Lower lobe of right lung (tissue), 2 donors: ENCODE measurements around the gene P2RY11. TPM values are rescaled to one million over a fixed set of nuclear protein-coding genes. Genes with fewer than 3 reads are reported as not detected.

Experiments
- ATAC-seq, 2 donors: fragments of 200-7000 bp; cut with Tn5 transposase; one replicate each; pipeline ENCODE4 v1.9.1; 2020 to 2022; ENCODE audit warnings: mild to moderate bottlenecking in 2 of 2, moderate library complexity in 2 of 2
- DNase-seq: peaks from one replicate; pipeline ENCODE4 v3.0.0-alpha.2; 2020
- H3K27ac ChIP-seq: fragments of 200-600 bp; one replicate; pipeline ENCODE4 v1.8.0; 2022
- H3K27me3 ChIP-seq: fragments of 200-600 bp; one replicate; pipeline ENCODE4 v1.8.0; 2022; ENCODE audit warnings: low read depth
- H3K36me3 ChIP-seq: fragments of 200-600 bp; one replicate; pipeline ENCODE4 v1.8.0; 2022; ENCODE audit warnings: mild to moderate bottlenecking
- H3K4me1 ChIP-seq: fragments of 200-600 bp; one replicate; pipeline ENCODE4 v1.8.0; 2022
- H3K4me3 ChIP-seq: fragments of 200-600 bp; one replicate; pipeline ENCODE4 v1.8.0; 2022; ENCODE audit warnings: mild to moderate bottlenecking
- H3K9me3 ChIP-seq: fragments of 200-600 bp; one replicate; pipeline ENCODE4 v1.8.0; 2022
- intact Hi-C: fragments of 100-400 bp; cut with DNase I; formaldehyde crosslinking; loops from one replicate; pipeline ENCODE4 v1.11.0; 2022
- total RNA-seq: library from RNA; stranded (reverse); fragmentation: NEBNext Ultra II Directional; extraction: Animal tissue kit (Norgen Biotek cat#: 25700); gene quantifications from one replicate; pipeline ENCODE4 v1.2.1, GENCODE V29; 2021
- TF ChIP-seq, protein P1 (sequence below): fragments of 200-600 bp; IDR thresholded peaks from one replicate; pipeline ENCODE4 v1.8.0; 2022; ENCODE audit warnings: antibody characterized with exemption, mild to moderate bottlenecking
- donor health status: DM: no; HTN: yes; CAD: no; lungs with severe emphysema.

P2RY11 gene
- total RNA-seq, 1 donor from 2014 or later, result 15.6 TPM

DNA sequence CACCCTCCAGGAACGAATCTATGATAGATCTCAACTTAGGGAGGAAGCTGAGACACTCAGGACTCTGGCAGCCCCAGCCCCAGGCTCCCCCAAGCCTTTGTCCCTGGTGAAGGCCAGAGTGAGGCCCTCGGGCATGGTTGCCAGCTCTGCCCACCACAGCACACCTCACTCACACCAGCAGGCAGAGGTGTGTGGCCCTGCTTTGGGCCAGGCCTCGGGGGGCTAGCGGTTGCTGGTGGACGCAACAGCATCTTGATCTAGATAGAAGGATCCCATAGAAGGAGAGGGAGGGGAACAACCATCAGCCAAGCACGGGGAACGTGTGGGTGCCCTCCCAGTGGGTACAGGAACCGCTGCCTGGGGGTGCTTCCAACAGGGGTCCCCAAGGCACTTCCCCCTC lies 46.6 kb downstream of the P2RY11 start:
- TF ChIP-seq, protein P1, sequence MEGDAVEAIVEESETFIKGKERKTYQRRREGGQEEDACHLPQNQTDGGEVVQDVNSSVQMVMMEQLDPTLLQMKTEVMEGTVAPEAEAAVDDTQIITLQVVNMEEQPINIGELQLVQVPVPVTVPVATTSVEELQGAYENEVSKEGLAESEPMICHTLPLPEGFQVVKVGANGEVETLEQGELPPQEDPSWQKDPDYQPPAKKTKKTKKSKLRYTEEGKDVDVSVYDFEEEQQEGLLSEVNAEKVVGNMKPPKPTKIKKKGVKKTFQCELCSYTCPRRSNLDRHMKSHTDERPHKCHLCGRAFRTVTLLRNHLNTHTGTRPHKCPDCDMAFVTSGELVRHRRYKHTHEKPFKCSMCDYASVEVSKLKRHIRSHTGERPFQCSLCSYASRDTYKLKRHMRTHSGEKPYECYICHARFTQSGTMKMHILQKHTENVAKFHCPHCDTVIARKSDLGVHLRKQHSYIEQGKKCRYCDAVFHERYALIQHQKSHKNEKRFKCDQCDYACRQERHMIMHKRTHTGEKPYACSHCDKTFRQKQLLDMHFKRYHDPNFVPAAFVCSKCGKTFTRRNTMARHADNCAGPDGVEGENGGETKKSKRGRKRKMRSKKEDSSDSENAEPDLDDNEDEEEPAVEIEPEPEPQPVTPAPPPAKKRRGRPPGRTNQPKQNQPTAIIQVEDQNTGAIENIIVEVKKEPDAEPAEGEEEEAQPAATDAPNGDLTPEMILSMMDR, result no peak
- Histone ChIP-seq H3K27ac (no peak overlapping the region), H3K36me3 (peaks cover 100% of the 10 kb centered on the region), H3K9me3 (no peaks in the 10 kb centered on the region), H3K4me3 (no peak overlapping the region), H3K27me3 (no peaks in the 10 kb centered on the region), H3K4me1 (no peaks in the 10 kb centered on the region)
- DNase-seq (no peak), ATAC-seq (no peak)
- intact Hi-C loops, result no loop called here

DNA sequence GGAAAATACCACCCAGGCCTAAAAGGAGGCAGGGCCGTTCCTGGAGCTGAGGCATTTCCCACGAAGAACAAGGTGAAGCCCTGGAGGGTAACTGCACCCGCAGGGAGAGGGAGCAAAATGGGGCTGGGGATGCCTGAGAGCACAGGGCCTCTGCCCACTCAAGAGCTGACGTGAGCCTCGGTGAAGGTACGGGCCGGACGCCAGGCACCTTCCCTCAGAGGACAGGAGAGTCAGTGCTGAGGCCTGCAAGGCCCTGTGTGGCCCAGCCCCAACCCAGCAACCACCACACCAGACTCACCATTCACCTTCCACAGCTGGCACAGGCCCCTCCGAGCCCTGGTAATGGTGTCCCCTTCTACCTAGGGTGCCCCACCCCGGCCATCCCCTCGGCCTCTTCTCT lies 47.0 kb downstream of the P2RY11 start:
- no peak for DNase-seq
- Histone ChIP-seq H3K27me3 (no peaks in the 10 kb centered on the region), H3K9me3 (no peaks in the 10 kb centered on the region), H3K36me3 (peaks cover 100% of the 10 kb centered on the region), H3K27ac (no peak overlapping the region), H3K4me1 (no peaks in the 10 kb centered on the region), H3K4me3 (no peak overlapping the region)
- intact Hi-C loops, result no loop called here
- ATAC-seq, result peak in 1 of 2 donors; percentile 20
- TF ChIP-seq, protein P1, result no peak

DNA sequence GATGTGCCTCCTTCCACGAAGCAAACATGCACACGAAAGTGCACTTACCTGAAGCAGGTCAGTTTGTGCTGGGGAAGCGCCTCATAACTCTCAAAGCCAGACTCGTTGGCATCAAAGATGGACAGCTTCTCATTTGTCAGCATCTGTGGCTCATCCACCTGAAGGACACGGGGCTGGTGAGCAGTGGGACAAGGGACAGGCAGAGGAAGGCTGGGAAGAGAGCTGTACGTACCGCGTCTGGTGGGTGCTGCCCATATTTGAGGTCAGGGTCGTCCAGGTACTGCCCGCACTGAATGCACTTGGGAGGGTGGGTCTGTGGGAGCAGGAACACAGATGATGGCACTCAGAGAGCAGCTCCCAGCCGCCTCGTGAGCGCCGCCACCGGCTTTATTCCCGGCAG lies 48.1 kb downstream of the P2RY11 start:
- no peak for DNase-seq
- intact Hi-C loops, result no loop called here
- Histone ChIP-seq H3K9me3 (no peaks in the 10 kb centered on the region), H3K27me3 (no peaks in the 10 kb centered on the region), H3K4me1 (no peaks in the 10 kb centered on the region), H3K36me3 (peaks cover 99% of the 10 kb centered on the region), H3K4me3 (no peak overlapping the region), H3K27ac (no peak overlapping the region)
- TF ChIP-seq, protein P1, result no peak
- ATAC-seq, result no peak

DNA sequence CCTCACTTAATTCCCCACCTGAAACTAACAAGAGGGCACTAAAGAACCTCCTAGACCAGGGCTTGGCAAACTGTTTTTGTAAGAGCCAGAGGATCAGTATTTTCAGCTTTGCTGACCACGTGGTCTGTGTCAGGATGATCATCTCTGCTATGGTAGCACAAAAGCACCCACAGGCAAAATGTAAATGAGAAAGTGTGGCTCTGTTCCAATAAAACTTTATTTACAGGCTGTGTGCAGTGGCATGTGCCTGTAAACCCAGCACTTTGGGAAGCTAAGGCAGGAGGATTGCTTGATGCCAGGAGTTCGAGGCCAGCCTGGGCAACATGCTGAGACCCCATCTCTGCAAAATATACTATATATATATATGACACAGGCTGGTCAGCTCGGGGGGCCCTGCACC lies 52.0 kb downstream of the P2RY11 start:
- Histone ChIP-seq H3K4me3 (no peak overlapping the region), H3K27me3 (no peaks in the 10 kb centered on the region), H3K27ac (no peak overlapping the region), H3K36me3 (peaks cover 97% of the 10 kb centered on the region), H3K4me1 (no peaks in the 10 kb centered on the region), H3K9me3 (no peaks in the 10 kb centered on the region)
- TF ChIP-seq, protein P1, result no peak
- ATAC-seq, result no peak
- intact Hi-C loops, result no loop called here
- DNase-seq, result no peak

Other genes starting within 250 kb of the P2RY11 start
- gene OLFM2, start 175.2 kb upstream of the P2RY11 start, total RNA-seq, result 8.5 TPM
- 8.9 TPM for gene COL5A3, start 101.2 kb upstream of the P2RY11 start, total RNA-seq
- gene RDH8, start 98.2 kb upstream of the P2RY11 start, total RNA-seq, result not detected
- 43.4 TPM for gene SHFL, start 25.4 kb upstream of the P2RY11 start, total RNA-seq
- 0.44 TPM for gene ANGPTL6, start 9.0 kb upstream of the P2RY11 start, total RNA-seq
- 30.8 TPM for gene PPAN, start 5.3 kb upstream of the P2RY11 start, total RNA-seq
- 158 TPM for gene EIF3G, start 8.2 kb downstream of the P2RY11 start, total RNA-seq
- gene DNMT1, start 83.3 kb downstream of the P2RY11 start, total RNA-seq, result 65.5 TPM
- gene S1PR2, start 119.6 kb downstream of the P2RY11 start, total RNA-seq, result 15.4 TPM
- 40.3 TPM for gene MRPL4, start 140.5 kb downstream of the P2RY11 start, total RNA-seq
- 95.9 TPM for gene ICAM1, start 159.4 kb downstream of the P2RY11 start, total RNA-seq
- 10.0 TPM for gene ICAM4, start 175.3 kb downstream of the P2RY11 start, total RNA-seq
- 15.3 TPM for gene ICAM5, start 178.3 kb downstream of the P2RY11 start, total RNA-seq
- 6.2 TPM for gene ZGLP1, start 198.1 kb downstream of the P2RY11 start, total RNA-seq
- 16.8 TPM for gene FDX2, start 204.3 kb downstream of the P2RY11 start, total RNA-seq
- gene RAVER1, start 221.8 kb downstream of the P2RY11 start, total RNA-seq, result 29.6 TPM
- 33.0 TPM for gene ICAM3, start 227.9 kb downstream of the P2RY11 start, total RNA-seq